Cardiac ventricle fibroblast (primary cell): Measurements from ENCODE around the gene CNTLN. TPM values are rescaled to one million over a fixed set of nuclear protein-coding genes. Genes with fewer than 3 reads are reported as not detected.

Experiments used
- total RNA-seq: library from RNA; depleted of rRNA; stranded (reverse); fragments of >200 nt; gene quantifications from 2 replicates; pipeline ENCODE4 v1.2.3, GENCODE V29; 2015

Gene CNTLN
- 6.5 and 7.7 TPM in 2 replicates for total RNA-seq

GRCh38 chr9:17134396-17135294, at the start of gene CNTLN:
TSS of gene CNTLN (plus strand) at chr9:17135040. CDS start at chr9:17135066, 26 bp downstream.

